ENCODE measurements around the gene PGC.

Gene PGC

GRCh38 chr6:41714556-41715273 is 32.5 kb downstream of the PGC start:
- DNase-seq (ENCODE audit: low spot score) (no peak), FAIRE-seq (no peak)

GRCh38 chr6:41713650-41714291 is 33.4 kb downstream of the PGC start:
- FAIRE-seq, result no peak

GRCh38 chr6:41713159-41713649 is 34.0 kb downstream of the PGC start:
- FAIRE-seq, result peak; percentile 74
- peak; percentile 76 for DNase-seq (ENCODE audit: low spot score)

More at GRCh38 chr6:41713650-41714291, 33.4 kb downstream of the PGC start:
- DNase-seq (ENCODE audit: low spot score), result no peak

GRCh38 chr6:41712651-41713103 is 34.5 kb downstream of the PGC start:
- DNase-seq (ENCODE audit: low spot score) (peak; percentile 32), FAIRE-seq (no peak)

GRCh38 chr6:41711323-41712038 is 35.7 kb downstream of the PGC start:
- FAIRE-seq (no peak), DNase-seq (ENCODE audit: low spot score) (no peak)

GRCh38 chr6:41709375-41709774 is 37.8 kb downstream of the PGC start:
- DNase-seq (ENCODE audit: low spot score) (no peak), FAIRE-seq (no peak)

- DNase-seq (ENCODE audit: low spot score) (no peak), FAIRE-seq (no peak)
These were observed 38.3 kb downstream of the PGC start for GRCh38 chr6:41708856-41709255.

GRCh38 chr6:41707565-41708200 is 39.5 kb downstream of the PGC start:
- FAIRE-seq (no peak), DNase-seq (ENCODE audit: low spot score) (no peak)

GRCh38 chr6:41706876-41707564 is 40.2 kb downstream of the PGC start:
- FAIRE-seq (no peak), DNase-seq (ENCODE audit: low spot score) (no peak)

- DNase-seq (ENCODE audit: low spot score) (peak; percentile 68), FAIRE-seq (no peak)
These were observed 41.0 kb downstream of the PGC start for GRCh38 chr6:41705996-41706835.

- DNase-seq (ENCODE audit: low spot score) (no peak), FAIRE-seq (no peak)
These were observed 41.7 kb downstream of the PGC start for GRCh38 chr6:41705311-41705995.

GRCh38 chr6:41704656-41705310 is 42.4 kb downstream of the PGC start:
- no peak for DNase-seq (ENCODE audit: low spot score)

GRCh38 chr6:41704028-41704427 is 43.2 kb downstream of the PGC start:
- FAIRE-seq (no peak), DNase-seq (ENCODE audit: low spot score) (no peak)

More at GRCh38 chr6:41704656-41705310, 42.4 kb downstream of the PGC start:
- FAIRE-seq, result no peak

- FAIRE-seq (no peak), DNase-seq (ENCODE audit: low spot score) (no peak)
These were observed 44.3 kb downstream of the PGC start for GRCh38 chr6:41702771-41703494.

- FAIRE-seq (no peak), DNase-seq (ENCODE audit: low spot score) (no peak)
These were observed 45.0 kb downstream of the PGC start for GRCh38 chr6:41702089-41702745.

GRCh38 chr6:41700463-41701347 is 46.5 kb downstream of the PGC start:
- DNase-seq (ENCODE audit: low spot score), result no peak

GRCh38 chr6:41699063-41699462 is 48.1 kb downstream of the PGC start:
- FAIRE-seq, result no peak
- DNase-seq (ENCODE audit: low spot score), result no peak

More at GRCh38 chr6:41700463-41701347, 46.5 kb downstream of the PGC start:
- no peak for FAIRE-seq

Measured in RCC 7860 (cell line).